ENCODE data around the gene ISX. TPM values are rescaled to one million over a fixed set of nuclear protein-coding genes. Genes with fewer than 3 reads are reported as not detected.

The ISX gene
- total and polyA plus RNA-seq, 10 of the 15 experiments (the other 5 are each of a cell fraction or from before 2014, with no cell fraction given): 0.05 to 0.66 (median 0.25) TPM

- DNase-seq (ENCODE audit: low read depth, low spot score) (no peak), ATAC-seq (no peak), FAIRE-seq (no peak)
- in situ Hi-C loops (cut with MboI) (no loop called here), intact Hi-C loops (cut with micrococcal nuclease; ENCODE audit: unreplicated experiment) (no loop called here)
- no peak overlapping the region for H3K27ac ChIP-seq (ENCODE audit: control insufficient read depth, insufficient read depth)
- BruUV-seq (replicated peaks): no TSS peak
- H4K20me1 ChIP-seq (ENCODE audit: control insufficient read depth, insufficient read depth): no peaks in the 10 kb centered on the region
- ChIA-PET CTCF (interaction anchor here (0.9 kb wide), 1 partner anchor 14 kb away, joined by 3 read pairs; no protein-coding TSS in a partner anchor), RAD21 (ENCODE audit: unreplicated experiment) (no interaction called here), POLR2A (interaction anchor here (0.7 kb wide), 1 partner anchor 97 kb away, joined by 5 read pairs; no protein-coding TSS in a partner anchor), SMC1A (ENCODE audit: uncharacterized antibody, unreplicated experiment) (interaction anchor here (1.6 kb wide), 1 partner anchor 228 kb away, joined by 5 read pairs; no protein-coding TSS in a partner anchor)
- no peak overlapping the region for H3K4me2 ChIP-seq (ENCODE audit: control insufficient read depth, insufficient read depth)
- no peaks in the 10 kb centered on the region for H3K36me3 ChIP-seq (ENCODE audit: control insufficient read depth in 2 of 2, insufficient read depth in 2 of 2, low read length in 1 of 2)
- no peak overlapping the region for H3K9ac ChIP-seq (ENCODE audit: control insufficient read depth, insufficient read depth, low read length)
- 44% methylated on average over 3 of the region's 3 CpGs for WGBS (ENCODE audit: insufficient coverage, insufficient replicate concordance, low lambda C conversion rate, missing lambda C conversion rate)
- no peaks in the 10 kb centered on the region; the same call in 2 of the 3 replicates for H3K9me3 ChIP-seq (replicated peaks; ENCODE audit: control insufficient read depth, insufficient read depth, low read length)
- no peak overlapping the region for H3K4me3 ChIP-seq
- no peaks in the 10 kb centered on the region for H3K27me3 ChIP-seq (replicated peaks in 1 of 2; ENCODE audit: control insufficient read depth in 2 of 2, insufficient read depth in 2 of 2, low read length in 1 of 2)
- no peak overlapping the region for H2AFZ ChIP-seq (ENCODE audit: control insufficient read depth, low read depth, low read length)
- H3K4me1 ChIP-seq (ENCODE audit: control insufficient read depth, insufficient read depth, low read length): no peaks in the 10 kb centered on the region; the same call in 1 of the 2 replicates
- H3K79me2 ChIP-seq (ENCODE audit: control insufficient read depth, insufficient read depth, low read length): no peaks in the 10 kb centered on the region
- no peak for TF ChIP-seq ATF3 (IDR thresholded peaks at IDR 0.05; ENCODE audit: borderline replicate concordance, extremely low read depth, low read depth, low read length)
- TF ChIP-seq CUX1 (IDR thresholded peaks at IDR 0.05; ENCODE audit: insufficient replicate concordance, low read depth, low read length): no peak
- TF ChIP-seq NRF1 (conservative IDR thresholded peaks at IDR 0.05; ENCODE audit: low read depth, low read length): no peak
- no peak for TF ChIP-seq ZNF217 (IDR thresholded peaks at IDR 0.05)
- no peak for TF ChIP-seq CHD2 (IDR thresholded peaks at IDR 0.05; ENCODE audit: borderline replicate concordance, low read depth, low read length)
- TF ChIP-seq, protein P1, sequence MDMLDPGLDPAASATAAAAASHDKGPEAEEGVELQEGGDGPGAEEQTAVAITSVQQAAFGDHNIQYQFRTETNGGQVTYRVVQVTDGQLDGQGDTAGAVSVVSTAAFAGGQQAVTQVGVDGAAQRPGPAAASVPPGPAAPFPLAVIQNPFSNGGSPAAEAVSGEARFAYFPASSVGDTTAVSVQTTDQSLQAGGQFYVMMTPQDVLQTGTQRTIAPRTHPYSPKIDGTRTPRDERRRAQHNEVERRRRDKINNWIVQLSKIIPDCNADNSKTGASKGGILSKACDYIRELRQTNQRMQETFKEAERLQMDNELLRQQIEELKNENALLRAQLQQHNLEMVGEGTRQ (IDR thresholded peaks at IDR 0.05; ENCODE audit: borderline replicate concordance, low read depth, low read length): no peak
- no peak for TF ChIP-seq BMI1 (IDR thresholded peaks at IDR 0.05; ENCODE audit: borderline replicate concordance)
- no peak for TF ChIP-seq E4F1 (IDR thresholded peaks at IDR 0.05; ENCODE audit: borderline replicate concordance, partially characterized antibody)
- TF ChIP-seq ZBED1 (IDR thresholded peaks at IDR 0.05; ENCODE audit: borderline replicate concordance): no peak
- no peak for TF ChIP-seq EED (IDR thresholded peaks at IDR 0.05; ENCODE audit: low read depth)
- no peak for TF ChIP-seq ATF2 (IDR thresholded peaks at IDR 0.05; ENCODE audit: low read length)
- TF ChIP-seq RBBP5 (conservative IDR thresholded peaks at IDR 0.05): no peak
- TF ChIP-seq HDAC2 (IDR thresholded peaks at IDR 0.05): no peak
- no peak for TF ChIP-seq TCF7 (IDR thresholded peaks at IDR 0.05; ENCODE audit: borderline replicate concordance)
- TF ChIP-seq HDGF (IDR thresholded peaks at IDR 0.05): no peak
Measured at GRCh38 chr22:35032571-35032970, 33.4 kb upstream of the ISX start.

Measured in GM12878 (cell line).